Activated naive CD8-positive, alpha-beta T cell (primary cell): ENCODE measurements around the gene MAGEA2.
"Not testable (repeated sequence)": the region's sequence is repeated elsewhere in the genome, so short reads cannot be mapped to it uniquely, and the experiment has no call there.

ENCODE experiments used
- H3K27ac Mint-ChIP-seq: one replicate; pipeline ENCODE4 v1.8.0; 2021; ENCODE audit warnings: mixed read lengths
- H3K27me3 Mint-ChIP-seq: one replicate; pipeline ENCODE4 v1.8.0; 2021; ENCODE audit warnings: mixed read lengths
- H3K36me3 Mint-ChIP-seq: one replicate; pipeline ENCODE4 v1.8.0; 2021; ENCODE audit warnings: mixed read lengths
- H3K4me1 Mint-ChIP-seq: one replicate; pipeline ENCODE4 v1.8.0; 2021; ENCODE audit warnings: low read depth, mixed read lengths
- H3K4me3 Mint-ChIP-seq: one replicate; pipeline ENCODE4 v1.8.0; 2021; ENCODE audit warnings: mild to moderate bottlenecking, mixed read lengths
- H3K9me3 Mint-ChIP-seq: one replicate; pipeline ENCODE4 v1.8.0; 2021; ENCODE audit warnings: low read depth, mixed read lengths

MAGEA2 gene

GRCh38 chrX:152733261-152733975 lies 20.2 kb downstream of the MAGEA2 start, which contains the start of the genes CSAG1 and MAGEA12:
TSS of gene CSAG1 (minus strand) at chrX:152733721. CDS start at chrX:152732460, 1,261 bp downstream.
TSS of gene MAGEA12 (plus strand) at chrX:152733757. CDS start at chrX:152736162, 2,405 bp downstream.
- no peak within 1 kb of the TSS for H3K4me3 Mint-ChIP-seq
- H3K4me1 Mint-ChIP-seq = no peaks in the 10 kb centered on the region
- H3K36me3 Mint-ChIP-seq = no peaks in the 10 kb centered on the region
- H3K9me3 Mint-ChIP-seq = no peaks in the 10 kb centered on the region
- no peaks in the 10 kb centered on the region for H3K27me3 Mint-ChIP-seq
- no peak within 1 kb of the TSS for H3K27ac Mint-ChIP-seq

- Mint-ChIP-seq H3K27ac (no peak overlapping the region), H3K27me3 (peaks cover 3% of the 10 kb centered on the region), H3K4me3 (no peak overlapping the region), H3K4me1 (no peaks in the 10 kb centered on the region), H3K36me3 (no peaks in the 10 kb centered on the region), H3K9me3 (no peaks in the 10 kb centered on the region)
Observed at GRCh38 chrX:152725409-152725808, 28.2 kb downstream of the MAGEA2 start.

DNA sequence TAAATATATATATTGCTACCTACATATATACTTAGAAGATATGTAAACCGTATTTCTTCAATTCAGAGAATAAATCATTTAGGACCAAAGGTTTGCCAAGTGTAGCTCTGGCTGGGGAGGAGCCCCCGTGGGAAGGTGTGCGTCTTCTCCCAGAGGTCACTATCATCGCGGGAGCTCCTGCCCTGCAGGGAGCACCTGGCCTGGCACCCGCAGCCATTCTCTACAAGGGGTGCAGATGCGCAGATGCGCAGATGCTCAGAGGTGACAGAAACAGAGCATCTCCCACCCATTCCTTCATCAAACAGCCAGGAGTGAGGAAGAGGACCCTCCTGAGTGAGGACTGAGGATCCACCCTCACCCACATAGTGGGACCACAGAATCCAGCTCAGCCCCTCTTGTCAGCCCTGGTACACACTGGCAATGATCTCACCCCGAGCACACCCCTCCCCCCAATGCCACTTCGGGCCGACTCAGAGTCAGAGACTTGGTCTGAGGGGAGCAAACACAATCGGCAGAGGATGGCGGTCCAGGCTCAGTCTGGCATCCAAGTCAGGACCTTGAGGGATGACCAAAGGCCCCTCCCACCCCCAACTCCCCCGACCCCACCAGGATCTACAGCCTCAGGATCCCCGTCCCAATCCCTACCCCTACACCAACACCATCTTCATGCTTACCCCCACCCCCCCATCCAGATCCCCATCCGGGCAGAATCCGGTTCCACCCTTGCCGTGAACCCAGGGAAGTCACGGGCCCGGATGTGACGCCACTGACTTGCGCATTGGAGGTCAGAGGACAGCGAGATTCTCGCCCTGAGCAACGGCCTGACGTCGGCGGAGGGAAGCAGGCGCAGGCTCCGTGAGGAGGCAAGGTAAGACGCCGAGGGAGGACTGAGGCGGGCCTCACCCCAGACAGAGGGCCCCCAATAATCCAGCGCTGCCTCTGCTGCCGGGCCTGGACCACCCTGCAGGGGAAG lies 39.5 kb downstream of the MAGEA2 start, which contains the start of gene MAGEA2B:
Gene MAGEA2B (plus strand): TSS at position 814 of the 973 bp plus-strand sequence. CDS start 2,479 bp downstream, outside the sequence.
- H3K4me3 Mint-ChIP-seq, H3K27me3 Mint-ChIP-seq, H3K4me1 Mint-ChIP-seq: not testable (repeated sequence)

GRCh38 chrX:152713195-152713594 lies 40.4 kb downstream of the MAGEA2 start:
- not testable (repeated sequence) for H3K36me3 Mint-ChIP-seq

More for the DNA sequence above, 39.5 kb downstream of the MAGEA2 start, which contains the start of gene MAGEA2B:
- not testable (repeated sequence) for H3K27ac Mint-ChIP-seq, H3K36me3 Mint-ChIP-seq, H3K9me3 Mint-ChIP-seq

GRCh38 chrX:152709173-152709572 lies 44.5 kb downstream of the MAGEA2 start, which contains the start of gene CSAG2:
TSS of gene CSAG2 (minus strand) at chrX:152709273. CDS start at chrX:152709112, 161 bp downstream.
- H3K27me3 Mint-ChIP-seq, H3K9me3 Mint-ChIP-seq, H3K4me1 Mint-ChIP-seq, H3K27ac Mint-ChIP-seq, H3K4me3 Mint-ChIP-seq, H3K36me3 Mint-ChIP-seq: not testable (repeated sequence)

More at GRCh38 chrX:152713195-152713594, 40.4 kb downstream of the MAGEA2 start:
- not testable (repeated sequence) for H3K27me3 Mint-ChIP-seq, H3K4me1 Mint-ChIP-seq, H3K27ac Mint-ChIP-seq, H3K9me3 Mint-ChIP-seq, H3K4me3 Mint-ChIP-seq

GRCh38 chrX:152706500-152706899 lies 47.1 kb downstream of the MAGEA2 start:
- H3K36me3 Mint-ChIP-seq, H3K4me3 Mint-ChIP-seq, H3K27me3 Mint-ChIP-seq, H3K9me3 Mint-ChIP-seq, H3K27ac Mint-ChIP-seq, H3K4me1 Mint-ChIP-seq: not testable (repeated sequence)

DNA sequence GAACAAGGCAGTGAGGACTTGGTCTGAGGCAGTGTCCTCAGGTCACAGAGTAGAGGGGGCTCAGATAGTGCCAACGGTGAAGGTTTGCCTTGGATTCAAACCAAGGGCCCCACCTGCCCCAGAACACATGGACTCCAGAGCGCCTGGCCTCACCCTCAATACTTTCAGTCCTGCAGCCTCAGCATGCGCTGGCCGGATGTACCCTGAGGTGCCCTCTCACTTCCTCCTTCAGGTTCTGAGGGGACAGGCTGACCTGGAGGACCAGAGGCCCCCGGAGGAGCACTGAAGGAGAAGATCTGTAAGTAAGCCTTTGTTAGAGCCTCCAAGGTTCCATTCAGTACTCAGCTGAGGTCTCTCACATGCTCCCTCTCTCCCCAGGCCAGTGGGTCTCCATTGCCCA lies 53.3 kb downstream of the MAGEA2 start:
- H3K27ac Mint-ChIP-seq, H3K9me3 Mint-ChIP-seq, H3K36me3 Mint-ChIP-seq, H3K27me3 Mint-ChIP-seq, H3K4me3 Mint-ChIP-seq, H3K4me1 Mint-ChIP-seq: not testable (repeated sequence)
